Smooth muscle cell (in vitro differentiated cells): Measurements from ENCODE around the gene C14orf93. TPM values are rescaled to one million over a fixed set of nuclear protein-coding genes. Genes with fewer than 3 reads are reported as not detected.

Source experiments
- DNase-seq: peaks from one replicate; lab custom pipeline; 2025; ENCODE audit not compliant: unreplicated experiment; lab: John Stamatoyannopoulos, UW
- H2AFZ ChIP-seq: fragments of 200-600 bp; sonication (generic); 2 replicates; pipeline ENCODE4 v1.6.0; 2016; ENCODE audit warnings: antibody characterized with exemption, low read depth, mild to moderate bottlenecking
- H3F3A ChIP-seq: fragments of 200-600 bp; sonication (generic); 2 replicates; pipeline ENCODE4 v1.6.0; 2017; ENCODE audit warnings: antibody characterized with exemption, low read depth
- H3K27ac ChIP-seq: fragments of 200-600 bp; sonication (generic); 2 replicates; pipeline ENCODE4 v1.5.1; 2016; ENCODE audit warnings: low read depth, mild to moderate bottlenecking
- H3K27me3 ChIP-seq: fragments of 200-600 bp; sonication (generic); 2 replicates; pipeline ENCODE4 v1.6.1; 2016; ENCODE audit warnings: low read depth, mild to moderate bottlenecking
- H3K36me3 ChIP-seq: fragments of 200-600 bp; sonication (generic); 2 replicates; pipeline ENCODE4 v1.5.1; 2016; ENCODE audit warnings: low read depth
- H3K4me1 ChIP-seq: fragments of 200-600 bp; sonication (generic); 2 replicates; pipeline ENCODE4 v1.5.1; 2016; ENCODE audit warnings: low read depth
- H3K4me2 ChIP-seq: fragments of 200-600 bp; sonication (generic); 2 replicates; pipeline ENCODE4 v1.6.0; 2016; ENCODE audit warnings: mild to moderate bottlenecking
- H3K4me3 ChIP-seq: fragments of 200-600 bp; sonication (generic); 2 replicates; pipeline ENCODE4 v1.5.1; 2016; ENCODE audit warnings: mild to moderate bottlenecking
- H3K79me2 ChIP-seq: fragments of 200-600 bp; sonication (generic); 2 replicates; pipeline ENCODE4 v1.6.0; 2016; ENCODE audit warnings: low read depth, mild to moderate bottlenecking
- H3K9ac ChIP-seq: fragments of 200-600 bp; sonication (generic); 2 replicates; pipeline ENCODE4 v1.6.0; 2016; ENCODE audit warnings: low read depth
- H3K9me3 ChIP-seq: fragments of 200-600 bp; sonication (generic); replicated peaks from 2 replicates; pipeline ENCODE4 v1.5.1; 2016; ENCODE audit warnings: low read depth
- H4K20me1 ChIP-seq: fragments of 200-600 bp; sonication (generic); 2 replicates; pipeline ENCODE4 v1.6.0; 2016; ENCODE audit warnings: low read depth
- CTCF ChIP-seq: fragments of 200-600 bp; sonication (generic); IDR thresholded peaks from 2 replicates; pipeline ENCODE4 v1.5.1; 2017; ENCODE audit warnings: borderline replicate concordance, mild to moderate bottlenecking, antibody characterized with exemption; ENCODE audit not compliant: insufficient read depth, poor library complexity, severe bottlenecking
- WGBS: methylation state at CpG from one replicate; pipeline ENCODE4 v1.1.7; 2016; ENCODE audit warnings: low lambda C conversion rate; 5-methylcytosine and 5-hydroxymethylcytosine counted together
- polyA plus RNA-seq: library from polyadenylated mRNA; unstranded; fragments of >200 nt; fragmentation: Nextera tagmentation; extraction: Ambion mirVana; gene quantifications from 2 replicates; pipeline ENCODE4 v1.2.1, GENCODE V29; 2016
- total RNA-seq: library from RNA; depleted of rRNA; stranded (reverse); fragments of >200 nt; gene quantifications from 2 replicates; pipeline ENCODE4 v1.2.3, GENCODE V29; 2014

C14orf93 gene
- total and polyA plus RNA-seq, 2 experiments from 2014 or later = 6.7 to 10.2 TPM

- no peak within 1 kb of the TSS for H2AFZ ChIP-seq
Measured at GRCh38 chr14:23056956-23057756, 47.2 kb upstream of the C14orf93 start, which contains the start of gene CDH24. Gene CDH24 (minus strand): TSS chr14:23057520. CDS start chr14:23055733, 1,787 bp downstream.

GRCh38 chr14:23056145-23056955 lies 46.4 kb upstream of the C14orf93 start:
- H3K4me2 ChIP-seq = peak overlapping the region; percentile 100
- H3K9me3 ChIP-seq = no peaks in the 10 kb centered on the region
- no peaks in the 10 kb centered on the region for H3K79me2 ChIP-seq
- 6% methylated on average over 17 of the region's 17 CpGs for whole genome bisulfite sequencing
- peak overlapping the region; percentile 82 for H3K4me3 ChIP-seq
- TF ChIP-seq CTCF = peak; percentile 57
- no peak for DNase-seq
- H3K4me1 ChIP-seq = peaks cover 5% of the 10 kb centered on the region
- H3K9ac ChIP-seq = no peak overlapping the region
- no peak overlapping the region for H2AFZ ChIP-seq
- no peak overlapping the region for H3K27ac ChIP-seq
- no peaks in the 10 kb centered on the region for H4K20me1 ChIP-seq
- H3F3A ChIP-seq = peaks cover 29% of the 10 kb centered on the region
- H3K36me3 ChIP-seq = no peaks in the 10 kb centered on the region
- H3K27me3 ChIP-seq = no peaks in the 10 kb centered on the region

More at GRCh38 chr14:23056956-23057756, 47.2 kb upstream of the C14orf93 start, which contains the start of gene CDH24:
- Histone ChIP-seq H3K4me3 (peak within 1 kb of the TSS; percentile 82), H3F3A (peaks cover 30% of the 10 kb centered on the region), H3K4me1 (peaks cover 5% of the 10 kb centered on the region), H3K27me3 (no peaks in the 10 kb centered on the region), H3K9ac (peak within 1 kb of the TSS; percentile 60), H3K4me2 (peak within 1 kb of the TSS; percentile 100), H3K9me3 (no peaks in the 10 kb centered on the region), H3K79me2 (no peaks in the 10 kb centered on the region), H3K27ac (no peak within 1 kb of the TSS), H3K36me3 (no peaks in the 10 kb centered on the region), H4K20me1 (peaks cover under 1% of the 10 kb centered on the region)
- WGBS = 3% methylated on average over 19 of the region's 73 CpGs
- TF ChIP-seq CTCF = peak; percentile 4
- no peak for DNase-seq

- H3K9me3 ChIP-seq = no peaks in the 10 kb centered on the region
- peak overlapping the region; percentile 100 for H3K4me2 ChIP-seq
- DNase-seq = no peak
- H3K27ac ChIP-seq = no peak overlapping the region
- H3K27me3 ChIP-seq = no peaks in the 10 kb centered on the region
- no peaks in the 10 kb centered on the region for H3K79me2 ChIP-seq
- no peak overlapping the region for H3K9ac ChIP-seq
- no peak for TF ChIP-seq CTCF
- H3K4me1 ChIP-seq = peaks cover 5% of the 10 kb centered on the region
- peaks cover 22% of the 10 kb centered on the region for H3F3A ChIP-seq
- H3K4me3 ChIP-seq = no peak overlapping the region
- H4K20me1 ChIP-seq = no peaks in the 10 kb centered on the region
- WGBS = 66% methylated on average over 6 of the region's 6 CpGs
- H3K36me3 ChIP-seq = no peaks in the 10 kb centered on the region
- H2AFZ ChIP-seq = no peak overlapping the region
Measured at GRCh38 chr14:23055621-23056144, 45.7 kb upstream of the C14orf93 start.
